Suprapubic skin (tissue), 4 donors: ENCODE results near the gene CELF4.

ENCODE experiments used
- CTCF ChIP-seq, 2 donors: fragments of 200-600 bp in 1 of 2; fragments of 450-650 bp in 1 of 2; sonication (generic) in 1 of 2; IDR thresholded peaks; one replicate each; pipeline ENCODE4 v1.5.1; 2016 to 2019; ENCODE audit warnings: antibody characterized with exemption in 2 of 2, mild to moderate bottlenecking in 1 of 2, moderate library complexity in 1 of 2
- POLR2A ChIP-seq, 2 donors: fragments of 450-650 bp; IDR thresholded peaks; one replicate each; pipeline ENCODE4 v1.6.1; 2017; ENCODE audit warnings: antibody characterized with exemption in 2 of 2, mild to moderate bottlenecking in 2 of 2, moderate library complexity in 2 of 2
- POLR2AphosphoS5 ChIP-seq, 3 donors: sonication (generic); formaldehyde crosslinking; IDR thresholded peaks; one replicate each; pipeline ENCODE4 v1.6.1; 2017; ENCODE audit warnings: antibody characterized with exemption in 3 of 3

- TF ChIP-seq POLR2AphosphoS5 (IDR thresholded peaks at IDR 0.05) = no peak
- no peak for TF ChIP-seq CTCF (IDR thresholded peaks at IDR 0.05)
- TF ChIP-seq POLR2A (IDR thresholded peaks at IDR 0.05) = no peak
Measured at GRCh38 chr18:37275237-37275741, 290.3 kb downstream of the CELF4 start.
